GM23338 (cell line): ENCODE results near the gene CACNA1D. TPM values are rescaled to one million over a fixed set of nuclear protein-coding genes. Genes with fewer than 3 reads are reported as not detected.
A peak's percentile ranks its signal among the peaks of the same experiment; 100 is the strongest.

Experiments
- ATAC-seq: fragments of 200-7000 bp; cut with Tn5 transposase; 3 replicates; pipeline ENCODE4 v1.9.1; 2020
- DNase-seq: peaks from one replicate; pipeline ENCODE4 v3.0.0-alpha.2; 2015; ENCODE audit warnings: low spot score
- H2AFZ ChIP-seq: fragments of 200-600 bp; sonication (generic); 2 replicates; pipeline ENCODE4 v1.8.0; 2016; ENCODE audit warnings: antibody characterized with exemption, mild to moderate bottlenecking, moderate library complexity
- H3F3A ChIP-seq: fragments of 200-600 bp; sonication (generic); replicated peaks from 2 replicates; pipeline ENCODE4 v1.8.0; 2017; ENCODE audit warnings: antibody characterized with exemption, mixed run types, low read depth
- H3K27ac ChIP-seq: fragments of 200-600 bp; sonication (generic); 2 replicates; pipeline ENCODE4 v1.6.1; 2016; ENCODE audit warnings: low read depth
- H3K27me3 ChIP-seq: fragments of 200-600 bp; sonication (generic); 2 replicates; pipeline ENCODE4 v1.8.0; 2016; ENCODE audit warnings: mild to moderate bottlenecking, mixed run types, moderate library complexity; ENCODE audit not compliant: insufficient read depth
- H3K36me3 ChIP-seq: fragments of 200-600 bp; sonication (generic); 2 replicates; pipeline ENCODE4 v1.8.0; 2016; ENCODE audit warnings: mild to moderate bottlenecking; ENCODE audit not compliant: insufficient read depth
- H3K4me1 ChIP-seq: fragments of 200-600 bp; sonication (generic); 2 replicates; pipeline ENCODE4 v1.8.0; 2016; ENCODE audit warnings: mild to moderate bottlenecking, moderate library complexity; ENCODE audit not compliant: insufficient read depth
- H3K4me2 ChIP-seq: fragments of 200-600 bp; sonication (generic); 2 replicates; pipeline ENCODE4 v1.7.1; 2017; ENCODE audit warnings: mixed run types
- H3K4me3 ChIP-seq: fragments of 200-600 bp; sonication (generic); 2 replicates; pipeline ENCODE4 v1.6.1; 2016; ENCODE audit warnings: mixed run types
- H3K79me2 ChIP-seq: fragments of 200-600 bp; sonication (generic); replicated peaks from 2 replicates; pipeline ENCODE4 v1.8.0; 2017; ENCODE audit warnings: mild to moderate bottlenecking; ENCODE audit not compliant: insufficient read depth
- H3K9me2 ChIP-seq: fragments of 200-600 bp; sonication (generic); 2 replicates; pipeline ENCODE4 v1.8.0; 2017; ENCODE audit not compliant: insufficient read depth
- H4K20me1 ChIP-seq: fragments of 200-600 bp; sonication (generic); replicated peaks from 2 replicates; pipeline ENCODE4 v1.8.0; 2017; ENCODE audit warnings: mild to moderate bottlenecking; ENCODE audit not compliant: insufficient read depth
- H3K27ac Mint-ChIP-seq: 2 replicates; pipeline ENCODE4 v1.8.0; 2020; ENCODE audit warnings: inconsistent platforms, mild to moderate bottlenecking, moderate library complexity, mixed read lengths
- H3K27me3 Mint-ChIP-seq: 3 replicates; pipeline ENCODE4 v1.8.0; 2022; ENCODE audit warnings: low read depth, mild to moderate bottlenecking, moderate library complexity, mixed read lengths, inconsistent platforms; ENCODE audit not compliant: insufficient read depth, poor library complexity
- H3K36me3 Mint-ChIP-seq: 3 replicates; pipeline ENCODE4 v1.8.0; 2021; ENCODE audit warnings: low read depth, mild to moderate bottlenecking, inconsistent platforms, moderate library complexity, mixed read lengths
- H3K4me1 Mint-ChIP-seq: 3 replicates; pipeline ENCODE4 v1.8.0; 2020; ENCODE audit warnings: mild to moderate bottlenecking, inconsistent platforms, mixed read lengths
- H3K4me3 Mint-ChIP-seq: 3 replicates; pipeline ENCODE4 v1.8.0; 2021; ENCODE audit warnings: moderate library complexity, mild to moderate bottlenecking, inconsistent platforms, mixed read lengths
- H3K9me3 Mint-ChIP-seq: 3 replicates; pipeline ENCODE4 v1.8.0; 2020; ENCODE audit warnings: moderate library complexity, mild to moderate bottlenecking, inconsistent platforms, mixed read lengths
- CREB1 ChIP-seq: fragments of 250-450 bp; sonication (Bioruptor Pico); IDR thresholded peaks from 2 replicates; pipeline ENCODE4 v1.5.0; 2020; ENCODE audit warnings: low read depth, mild to moderate bottlenecking, moderate library complexity
- EZH2phosphoT487 ChIP-seq: fragments of 200-600 bp; sonication (generic); IDR thresholded peaks from one replicate; pipeline ENCODE4 v1.8.1; 2018; ENCODE audit warnings: antibody characterized with exemption; ENCODE audit not compliant: unreplicated experiment
- JUNB ChIP-seq: IDR thresholded peaks from one replicate; pipeline ENCODE4 v1.6.1; 2016; ENCODE audit warnings: antibody characterized with exemption; ENCODE audit not compliant: unreplicated experiment
- NANOG ChIP-seq: IDR thresholded peaks from 2 replicates; pipeline ENCODE4 v1.6.1; 2016; ENCODE audit warnings: antibody characterized with exemption, borderline replicate concordance
- POLR2AphosphoS5 ChIP-seq: IDR thresholded peaks from 2 replicates; pipeline ENCODE4 v1.6.1; 2016; ENCODE audit warnings: antibody characterized with exemption, low read depth
- STAT1 ChIP-seq: IDR thresholded peaks from one replicate; pipeline ENCODE4 v1.6.1; 2016; ENCODE audit warnings: antibody characterized with exemption; ENCODE audit not compliant: unreplicated experiment
- ZNF114 ChIP-seq: fragments of 250-450 bp; sonication (Bioruptor Pico); IDR thresholded peaks from 2 replicates; pipeline ENCODE4 v1.5.0; 2020; ENCODE audit warnings: mild to moderate bottlenecking, moderate library complexity
- ZNF331 ChIP-seq: fragments of 250-450 bp; sonication (Bioruptor Pico); IDR thresholded peaks from 2 replicates; pipeline ENCODE4 v1.5.0; 2020; ENCODE audit warnings: low read depth, mild to moderate bottlenecking, moderate library complexity
- polyA plus RNA-seq: library from polyadenylated mRNA; unstranded; fragments of >200 nt; fragmentation: Nextera tagmentation; extraction: Ambion mirVana; gene quantifications from 2 replicates; pipeline ENCODE4 v1.2.1, GENCODE V29; 2016
- total RNA-seq: library from RNA; depleted of rRNA; stranded (reverse); fragments of >200 nt; shearing (Covaris generic); gene quantifications from 2 replicates; pipeline ENCODE4 v1.2.3, GENCODE V29; 2014
- TF ChIP-seq, protein P1 (sequence below): fragments of 250-450 bp; sonication (Bioruptor Pico); IDR thresholded peaks from 2 replicates; pipeline ENCODE4 v1.5.0; 2020; ENCODE audit warnings: mild to moderate bottlenecking, moderate library complexity
- TF ChIP-seq, protein P2 (sequence below), 2 experiments: fragments of 200-600 bp in 1 of 2; sonication (generic) in 1 of 2; conservative IDR thresholded peaks; 2 replicates each; pipeline versions ENCODE4 v1.5.1 to v1.6.1; 2016 to 2017; ENCODE audit warnings: antibody characterized with exemption in 2 of 2, low read depth in 2 of 2, mild to moderate bottlenecking in 2 of 2, moderate library complexity in 1 of 2
- TF ChIP-seq, protein P3 (sequence below): IDR thresholded peaks from one replicate; pipeline ENCODE4 v1.6.1; 2018; ENCODE audit warnings: antibody characterized with exemption; ENCODE audit not compliant: unreplicated experiment

Gene CACNA1D
- total and polyA plus RNA-seq, 2 experiments from 2014 or later = 1.7 to 1.8 TPM

DNA sequence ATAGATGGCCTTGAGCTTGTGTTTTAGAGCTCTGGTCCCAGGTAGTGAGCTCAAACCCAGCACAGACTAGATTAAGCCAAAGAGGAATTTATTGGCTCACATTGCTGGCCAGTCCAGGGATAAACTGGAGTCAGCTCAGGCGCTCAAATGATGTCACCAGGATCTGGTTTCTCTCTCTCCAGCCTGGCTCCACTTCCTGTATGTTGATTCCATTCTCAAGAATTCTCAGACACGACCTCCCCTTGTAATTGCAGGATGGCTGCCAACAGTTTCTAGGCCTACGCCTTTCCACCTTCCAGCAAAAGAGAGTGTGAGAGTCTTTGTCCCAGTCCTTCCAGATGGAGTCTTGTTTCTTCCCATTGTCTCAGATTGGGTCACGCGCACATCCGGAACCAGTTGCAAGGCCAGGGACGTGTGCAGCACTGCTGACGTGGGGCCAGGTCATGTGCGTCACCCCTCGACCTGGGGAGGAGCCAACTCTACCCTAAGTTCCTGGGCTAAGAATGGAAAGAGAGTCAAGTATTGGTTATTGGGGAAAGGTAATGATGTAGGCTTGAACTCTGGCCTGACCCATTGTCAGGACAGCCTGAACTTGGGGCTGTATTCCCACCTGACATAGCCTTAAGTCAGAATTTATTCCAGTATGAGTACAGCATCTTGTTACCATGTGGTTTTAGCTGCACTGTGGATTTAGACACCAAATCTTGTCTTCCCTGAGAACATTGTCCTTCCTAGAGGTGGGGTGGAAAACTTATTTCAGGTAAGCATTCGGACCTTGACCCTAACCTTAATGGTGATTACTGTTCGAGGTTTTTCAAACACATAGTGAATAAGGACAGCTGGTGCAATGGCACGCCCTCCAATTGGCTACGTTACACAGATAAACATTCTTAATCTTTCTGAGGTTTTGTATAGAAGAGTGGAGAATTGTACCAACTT, 31.6 kb downstream of the CACNA1D start:
- H3K4me3 Mint-ChIP-seq = no peak overlapping the region

More for the DNA sequence above, 31.6 kb downstream of the CACNA1D start:
- no peaks in the 10 kb centered on the region for H3K4me1 ChIP-seq
- no peaks in the 10 kb centered on the region for H3K9me2 ChIP-seq
- no peaks in the 10 kb centered on the region for H3K36me3 ChIP-seq
- H3K4me2 ChIP-seq = no peak overlapping the region
- H3K27ac ChIP-seq = no peak overlapping the region
- DNase-seq (no peak), ATAC-seq (no peak)
- Mint-ChIP-seq H3K27ac (peak overlapping the region; percentile 14; the same call in 1 of the 2 replicates), H3K36me3 (no peaks in the 10 kb centered on the region), H3K4me1 (peaks cover under 1% of the 10 kb centered on the region; the same call in 2 of the 3 replicates), H3K9me3 (no peaks in the 10 kb centered on the region), H3K27me3 (no peaks in the 10 kb centered on the region)
- no peaks in the 10 kb centered on the region for H4K20me1 ChIP-seq
- H3K4me3 ChIP-seq = no peak overlapping the region
- no peaks in the 10 kb centered on the region for H3K79me2 ChIP-seq
- H2AFZ ChIP-seq = no peak overlapping the region
- TF ChIP-seq CREB1 (no peak), STAT1 (no peak), NANOG (no peak), JUNB (no peak), POLR2AphosphoS5 (no peak), ZNF114 (CRISPR knock-in tag) (no peak), ZNF331 (CRISPR knock-in tag) (no peak), EZH2phosphoT487 (no peak)
- TF ChIP-seq, protein P1, sequence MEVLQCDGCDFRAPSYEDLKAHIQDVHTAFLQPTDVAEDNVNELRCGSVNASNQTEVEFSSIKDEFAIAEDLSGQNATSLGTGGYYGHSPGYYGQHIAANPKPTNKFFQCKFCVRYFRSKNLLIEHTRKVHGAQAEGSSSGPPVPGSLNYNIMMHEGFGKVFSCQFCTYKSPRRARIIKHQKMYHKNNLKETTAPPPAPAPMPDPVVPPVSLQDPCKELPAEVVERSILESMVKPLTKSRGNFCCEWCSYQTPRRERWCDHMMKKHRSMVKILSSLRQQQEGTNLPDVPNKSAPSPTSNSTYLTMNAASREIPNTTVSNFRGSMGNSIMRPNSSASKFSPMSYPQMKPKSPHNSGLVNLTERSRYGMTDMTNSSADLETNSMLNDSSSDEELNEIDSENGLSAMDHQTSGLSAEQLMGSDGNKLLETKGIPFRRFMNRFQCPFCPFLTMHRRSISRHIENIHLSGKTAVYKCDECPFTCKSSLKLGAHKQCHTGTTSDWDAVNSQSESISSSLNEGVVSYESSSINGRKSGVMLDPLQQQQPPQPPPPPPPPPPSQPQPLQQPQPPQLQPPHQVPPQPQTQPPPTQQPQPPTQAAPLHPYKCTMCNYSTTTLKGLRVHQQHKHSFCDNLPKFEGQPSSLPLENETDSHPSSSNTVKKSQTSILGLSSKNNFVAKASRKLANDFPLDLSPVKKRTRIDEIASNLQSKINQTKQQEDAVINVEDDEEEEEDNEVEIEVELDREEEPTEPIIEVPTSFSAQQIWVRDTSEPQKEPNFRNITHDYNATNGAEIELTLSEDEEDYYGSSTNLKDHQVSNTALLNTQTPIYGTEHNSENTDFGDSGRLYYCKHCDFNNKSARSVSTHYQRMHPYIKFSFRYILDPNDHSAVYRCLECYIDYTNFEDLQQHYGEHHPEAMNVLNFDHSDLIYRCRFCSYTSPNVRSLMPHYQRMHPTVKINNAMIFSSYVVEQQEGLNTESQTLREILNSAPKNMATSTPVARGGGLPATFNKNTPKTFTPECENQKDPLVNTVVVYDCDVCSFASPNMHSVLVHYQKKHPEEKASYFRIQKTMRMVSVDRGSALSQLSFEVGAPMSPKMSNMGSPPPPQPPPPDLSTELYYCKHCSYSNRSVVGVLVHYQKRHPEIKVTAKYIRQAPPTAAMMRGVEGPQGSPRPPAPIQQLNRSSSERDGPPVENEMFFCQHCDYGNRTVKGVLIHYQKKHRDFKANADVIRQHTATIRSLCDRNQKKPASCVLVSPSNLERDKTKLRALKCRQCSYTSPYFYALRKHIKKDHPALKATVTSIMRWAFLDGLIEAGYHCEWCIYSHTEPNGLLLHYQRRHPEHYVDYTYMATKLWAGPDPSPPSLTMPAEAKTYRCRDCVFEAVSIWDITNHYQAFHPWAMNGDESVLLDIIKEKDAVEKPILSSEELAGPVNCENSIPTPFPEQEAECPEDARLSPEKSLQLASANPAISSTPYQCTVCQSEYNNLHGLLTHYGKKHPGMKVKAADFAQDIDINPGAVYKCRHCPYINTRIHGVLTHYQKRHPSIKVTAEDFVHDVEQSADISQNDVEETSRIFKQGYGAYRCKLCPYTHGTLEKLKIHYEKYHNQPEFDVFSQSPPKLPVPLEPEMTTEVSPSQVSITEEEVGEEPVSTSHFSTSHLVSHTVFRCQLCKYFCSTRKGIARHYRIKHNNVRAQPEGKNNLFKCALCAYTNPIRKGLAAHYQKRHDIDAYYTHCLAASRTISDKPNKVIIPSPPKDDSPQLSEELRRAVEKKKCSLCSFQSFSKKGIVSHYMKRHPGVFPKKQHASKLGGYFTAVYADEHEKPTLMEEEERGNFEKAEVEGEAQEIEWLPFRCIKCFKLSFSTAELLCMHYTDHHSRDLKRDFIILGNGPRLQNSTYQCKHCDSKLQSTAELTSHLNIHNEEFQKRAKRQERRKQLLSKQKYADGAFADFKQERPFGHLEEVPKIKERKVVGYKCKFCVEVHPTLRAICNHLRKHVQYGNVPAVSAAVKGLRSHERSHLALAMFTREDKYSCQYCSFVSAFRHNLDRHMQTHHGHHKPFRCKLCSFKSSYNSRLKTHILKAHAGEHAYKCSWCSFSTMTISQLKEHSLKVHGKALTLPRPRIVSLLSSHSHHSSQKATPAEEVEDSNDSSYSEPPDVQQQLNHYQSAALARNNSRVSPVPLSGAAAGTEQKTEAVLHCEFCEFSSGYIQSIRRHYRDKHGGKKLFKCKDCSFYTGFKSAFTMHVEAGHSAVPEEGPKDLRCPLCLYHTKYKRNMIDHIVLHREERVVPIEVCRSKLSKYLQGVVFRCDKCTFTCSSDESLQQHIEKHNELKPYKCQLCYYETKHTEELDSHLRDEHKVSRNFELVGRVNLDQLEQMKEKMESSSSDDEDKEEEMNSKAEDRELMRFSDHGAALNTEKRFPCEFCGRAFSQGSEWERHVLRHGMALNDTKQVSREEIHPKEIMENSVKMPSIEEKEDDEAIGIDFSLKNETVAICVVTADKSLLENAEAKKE (CRISPR knock-in tag) = no peak
- TF ChIP-seq, protein P2, sequence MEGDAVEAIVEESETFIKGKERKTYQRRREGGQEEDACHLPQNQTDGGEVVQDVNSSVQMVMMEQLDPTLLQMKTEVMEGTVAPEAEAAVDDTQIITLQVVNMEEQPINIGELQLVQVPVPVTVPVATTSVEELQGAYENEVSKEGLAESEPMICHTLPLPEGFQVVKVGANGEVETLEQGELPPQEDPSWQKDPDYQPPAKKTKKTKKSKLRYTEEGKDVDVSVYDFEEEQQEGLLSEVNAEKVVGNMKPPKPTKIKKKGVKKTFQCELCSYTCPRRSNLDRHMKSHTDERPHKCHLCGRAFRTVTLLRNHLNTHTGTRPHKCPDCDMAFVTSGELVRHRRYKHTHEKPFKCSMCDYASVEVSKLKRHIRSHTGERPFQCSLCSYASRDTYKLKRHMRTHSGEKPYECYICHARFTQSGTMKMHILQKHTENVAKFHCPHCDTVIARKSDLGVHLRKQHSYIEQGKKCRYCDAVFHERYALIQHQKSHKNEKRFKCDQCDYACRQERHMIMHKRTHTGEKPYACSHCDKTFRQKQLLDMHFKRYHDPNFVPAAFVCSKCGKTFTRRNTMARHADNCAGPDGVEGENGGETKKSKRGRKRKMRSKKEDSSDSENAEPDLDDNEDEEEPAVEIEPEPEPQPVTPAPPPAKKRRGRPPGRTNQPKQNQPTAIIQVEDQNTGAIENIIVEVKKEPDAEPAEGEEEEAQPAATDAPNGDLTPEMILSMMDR (conservative IDR thresholded peaks at IDR 0.05; ENCODE audit: low read depth in 2 of 2) = no peak
- TF ChIP-seq, protein P3, sequence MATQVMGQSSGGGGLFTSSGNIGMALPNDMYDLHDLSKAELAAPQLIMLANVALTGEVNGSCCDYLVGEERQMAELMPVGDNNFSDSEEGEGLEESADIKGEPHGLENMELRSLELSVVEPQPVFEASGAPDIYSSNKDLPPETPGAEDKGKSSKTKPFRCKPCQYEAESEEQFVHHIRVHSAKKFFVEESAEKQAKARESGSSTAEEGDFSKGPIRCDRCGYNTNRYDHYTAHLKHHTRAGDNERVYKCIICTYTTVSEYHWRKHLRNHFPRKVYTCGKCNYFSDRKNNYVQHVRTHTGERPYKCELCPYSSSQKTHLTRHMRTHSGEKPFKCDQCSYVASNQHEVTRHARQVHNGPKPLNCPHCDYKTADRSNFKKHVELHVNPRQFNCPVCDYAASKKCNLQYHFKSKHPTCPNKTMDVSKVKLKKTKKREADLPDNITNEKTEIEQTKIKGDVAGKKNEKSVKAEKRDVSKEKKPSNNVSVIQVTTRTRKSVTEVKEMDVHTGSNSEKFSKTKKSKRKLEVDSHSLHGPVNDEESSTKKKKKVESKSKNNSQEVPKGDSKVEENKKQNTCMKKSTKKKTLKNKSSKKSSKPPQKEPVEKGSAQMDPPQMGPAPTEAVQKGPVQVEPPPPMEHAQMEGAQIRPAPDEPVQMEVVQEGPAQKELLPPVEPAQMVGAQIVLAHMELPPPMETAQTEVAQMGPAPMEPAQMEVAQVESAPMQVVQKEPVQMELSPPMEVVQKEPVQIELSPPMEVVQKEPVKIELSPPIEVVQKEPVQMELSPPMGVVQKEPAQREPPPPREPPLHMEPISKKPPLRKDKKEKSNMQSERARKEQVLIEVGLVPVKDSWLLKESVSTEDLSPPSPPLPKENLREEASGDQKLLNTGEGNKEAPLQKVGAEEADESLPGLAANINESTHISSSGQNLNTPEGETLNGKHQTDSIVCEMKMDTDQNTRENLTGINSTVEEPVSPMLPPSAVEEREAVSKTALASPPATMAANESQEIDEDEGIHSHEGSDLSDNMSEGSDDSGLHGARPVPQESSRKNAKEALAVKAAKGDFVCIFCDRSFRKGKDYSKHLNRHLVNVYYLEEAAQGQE = no peak
- H3K27me3 ChIP-seq = no peaks in the 10 kb centered on the region
- no peaks in the 10 kb centered on the region for H3F3A ChIP-seq
